ENCODE results near the gene CYP26B1.

Gene CYP26B1

GRCh38 chr2:72141032-72141645 is 6.5 kb downstream of the CYP26B1 start:
- no peak for DNase-seq (ENCODE audit: low read depth)

DNA sequence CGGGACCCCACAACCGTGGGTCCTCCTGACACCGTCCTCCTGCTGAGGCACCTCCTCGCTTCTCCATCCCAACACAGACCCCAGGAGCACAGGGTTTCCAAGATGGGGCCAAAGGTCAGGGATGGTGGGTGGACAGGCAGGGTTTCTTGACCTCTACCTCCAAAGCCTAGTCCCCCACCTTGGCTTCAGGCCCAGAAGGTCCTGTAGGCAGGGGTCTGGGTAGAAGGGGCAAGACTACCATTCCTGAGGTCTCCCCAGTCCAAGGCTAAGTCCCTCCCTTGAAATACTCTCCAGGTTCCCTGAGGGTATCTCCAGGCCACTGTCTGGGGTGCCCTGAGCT is 7.1 kb downstream of the CYP26B1 start:
- no peak for DNase-seq (ENCODE audit: low read depth)

DNA sequence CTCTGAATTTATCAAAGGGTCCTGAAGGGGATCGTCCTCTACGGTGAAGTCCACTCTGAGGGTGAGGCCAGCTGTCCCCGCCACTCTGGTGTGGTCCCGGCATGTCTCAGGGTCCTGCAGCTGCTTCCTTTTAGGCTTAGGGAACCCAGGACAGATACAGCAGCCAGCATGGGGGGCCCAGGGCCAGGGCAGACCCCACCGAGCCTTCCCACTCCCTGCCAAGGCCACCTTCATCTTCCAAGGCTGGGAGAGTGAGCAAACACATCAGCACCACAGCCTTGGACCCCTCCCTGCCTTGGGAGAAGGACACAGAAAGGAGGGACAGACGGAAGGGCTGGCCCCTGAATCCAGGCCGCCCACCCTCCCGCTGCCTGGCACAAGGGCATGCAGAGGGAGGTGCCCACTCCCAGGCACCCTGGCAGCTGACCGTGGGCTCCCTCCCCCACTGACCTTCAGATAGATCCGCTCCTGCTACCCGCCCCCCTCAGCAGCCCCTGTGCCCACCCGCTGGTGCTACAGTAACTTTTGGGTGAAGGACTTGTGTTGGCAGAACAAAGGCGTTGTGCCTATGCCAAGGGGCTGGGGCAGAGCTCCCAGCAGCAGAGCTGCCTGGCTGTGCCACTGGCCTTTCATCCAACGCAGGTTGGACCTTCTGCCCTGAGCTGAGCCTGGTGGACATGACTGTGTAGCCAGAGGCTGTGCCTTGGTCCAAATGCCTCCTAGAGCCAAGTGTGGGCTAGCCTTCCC is 7.6 kb downstream of the CYP26B1 start:
- no peak for DNase-seq (ENCODE audit: low read depth)

DNA sequence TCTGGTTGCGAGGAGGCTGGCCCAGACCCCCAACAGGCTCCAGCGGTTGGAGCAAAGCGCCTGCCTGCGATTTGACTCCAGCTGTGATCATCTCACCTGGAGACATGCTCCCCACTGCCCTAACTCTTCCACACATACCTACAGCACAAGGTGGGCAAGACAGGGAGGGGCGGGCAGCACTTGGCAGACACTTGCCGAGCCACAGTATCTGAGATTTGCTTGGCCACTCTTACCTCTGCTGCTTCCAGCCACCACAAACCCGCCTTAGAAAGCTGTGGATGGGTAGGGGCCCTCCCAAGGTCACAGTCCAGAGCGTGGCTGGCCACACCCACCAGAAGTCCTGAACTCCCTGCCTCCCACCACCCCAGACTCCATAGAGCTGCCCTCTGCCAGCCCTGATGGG is 8.2 kb downstream of the CYP26B1 start:
- no peak for DNase-seq (ENCODE audit: low read depth)

- DNase-seq (ENCODE audit: low read depth) = no peak
Observed at GRCh38 chr2:72138921-72139381, 8.7 kb downstream of the CYP26B1 start.

- no peak for DNase-seq (ENCODE audit: low read depth)
Observed at GRCh38 chr2:72138011-72138881, 9.4 kb downstream of the CYP26B1 start.

- no peak for DNase-seq (ENCODE audit: low read depth)
Observed at GRCh38 chr2:72137498-72138010, 10.1 kb downstream of the CYP26B1 start.

GRCh38 chr2:72136933-72137497 is 10.6 kb downstream of the CYP26B1 start:
- no peak for DNase-seq (ENCODE audit: low read depth)

DNA sequence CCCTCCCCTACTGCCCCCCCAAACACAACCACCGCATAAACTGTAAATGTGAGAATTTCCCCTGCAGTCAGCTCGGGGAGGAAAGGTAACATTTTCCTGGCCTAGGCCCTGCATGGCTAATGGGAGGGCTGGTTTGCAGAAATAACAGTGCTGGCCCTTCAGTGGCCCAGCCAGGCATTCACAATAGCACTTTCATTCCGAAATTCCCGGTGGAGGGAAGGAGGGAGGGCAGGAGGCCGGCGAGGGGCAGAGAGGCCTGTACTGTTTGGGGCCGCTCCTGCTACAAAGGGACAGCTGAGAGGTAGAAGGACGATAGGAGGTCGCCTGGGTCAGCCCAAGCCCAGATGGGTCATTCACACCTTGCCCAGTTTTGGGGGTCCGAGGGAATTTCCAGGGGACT is 11.3 kb downstream of the CYP26B1 start:
- no peak for DNase-seq (ENCODE audit: low read depth)

DNA sequence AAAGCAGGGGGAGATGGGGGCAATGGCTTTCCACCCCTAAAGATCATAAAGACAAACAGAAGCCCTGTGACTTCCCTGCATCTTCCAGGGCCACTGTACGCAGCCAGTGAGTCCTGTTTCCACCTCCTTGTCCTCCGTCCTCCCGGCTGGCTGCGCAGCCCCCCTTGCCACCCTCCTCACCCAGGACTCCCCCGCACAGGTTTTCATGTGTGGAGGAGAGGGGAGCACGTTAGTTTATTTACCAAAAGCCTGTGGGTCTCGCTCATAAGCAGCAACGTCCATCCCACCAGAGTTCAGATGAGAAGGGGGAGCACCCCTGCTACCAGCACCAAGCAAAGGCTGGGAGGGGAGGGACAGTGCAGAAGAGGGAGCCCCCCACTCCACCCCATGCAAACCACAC is 11.7 kb downstream of the CYP26B1 start:
- no peak for DNase-seq (ENCODE audit: low read depth)

DNA sequence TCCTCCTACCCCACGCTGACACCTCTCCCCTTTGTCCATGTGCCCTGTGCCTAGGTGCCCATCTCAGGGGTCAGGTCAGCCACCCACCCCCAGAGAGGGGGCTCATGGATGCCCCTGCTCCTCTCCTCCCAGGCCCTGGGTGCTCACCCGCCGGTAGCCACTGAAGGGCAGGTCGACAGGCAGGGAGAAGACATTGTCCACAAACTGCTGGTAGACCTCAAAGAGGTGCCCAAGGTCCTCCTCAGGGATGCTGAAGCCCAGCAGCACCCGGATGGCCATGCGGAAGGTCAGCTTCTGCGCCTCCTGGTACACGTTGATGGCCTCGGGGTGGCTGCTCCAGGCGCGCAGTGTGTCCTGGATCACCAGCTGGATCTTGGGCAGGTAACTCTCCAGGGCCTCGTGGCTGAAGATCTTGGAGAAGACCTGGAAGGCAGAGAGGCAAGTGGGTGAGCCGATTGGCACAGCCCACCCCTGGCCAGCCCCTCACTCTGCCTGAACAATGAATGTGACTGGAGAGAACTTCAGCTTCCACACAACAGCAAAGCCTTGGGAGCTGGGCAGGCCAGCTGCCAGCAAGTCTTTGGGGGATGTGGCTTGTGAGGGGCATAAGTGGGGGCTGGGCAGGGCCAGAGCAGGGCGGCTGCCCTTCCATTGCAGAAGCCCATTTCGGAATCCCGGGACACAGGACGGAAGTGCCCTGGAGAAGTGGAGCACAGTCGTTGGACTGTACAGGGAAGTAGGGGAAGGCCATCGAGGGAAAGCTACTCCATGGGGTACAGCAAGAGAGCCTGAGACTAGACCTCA is 12.5 kb downstream of the CYP26B1 start:
- no peak for DNase-seq (ENCODE audit: low read depth)

GRCh38 chr2:72134408-72134996 is 13.2 kb downstream of the CYP26B1 start:
- no peak for DNase-seq (ENCODE audit: low read depth)

DNA sequence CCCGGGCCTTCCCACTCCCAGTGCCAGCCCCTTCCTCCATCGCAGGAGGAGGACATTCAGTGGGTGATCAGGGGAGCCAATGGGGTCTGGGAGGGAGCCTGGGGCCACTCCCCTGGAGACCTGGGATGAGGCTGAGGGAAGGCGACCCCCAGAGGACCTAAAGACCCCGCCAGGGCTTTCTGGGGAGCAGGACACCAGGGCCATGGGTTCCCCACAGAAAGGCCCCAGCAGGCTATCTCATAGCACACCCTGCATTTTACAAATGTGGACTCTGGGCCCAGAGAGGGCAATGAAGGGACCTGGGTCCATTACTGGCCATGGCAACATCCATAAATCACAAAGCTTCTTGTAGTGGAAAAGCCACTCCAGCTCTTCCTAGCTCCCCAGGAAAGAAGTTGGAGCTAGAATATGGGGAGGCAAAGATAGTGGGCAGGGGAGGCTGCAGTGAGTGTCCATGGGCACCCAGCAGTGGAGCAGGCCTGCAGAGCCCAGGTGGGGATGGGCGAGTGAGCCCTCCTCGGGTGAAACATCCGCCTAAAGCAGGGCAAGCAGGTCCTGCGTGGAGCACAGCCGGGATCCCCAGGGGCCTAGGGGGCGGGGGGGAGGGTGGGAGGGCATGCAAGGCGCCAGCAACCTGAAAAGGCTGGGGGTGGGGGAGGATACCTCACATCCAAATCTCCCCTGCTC is 13.8 kb downstream of the CYP26B1 start:
- no peak for DNase-seq (ENCODE audit: low read depth)

- no peak for DNase-seq (ENCODE audit: low read depth)
Observed at GRCh38 chr2:72132981-72133720, 14.5 kb downstream of the CYP26B1 start.

DNA sequence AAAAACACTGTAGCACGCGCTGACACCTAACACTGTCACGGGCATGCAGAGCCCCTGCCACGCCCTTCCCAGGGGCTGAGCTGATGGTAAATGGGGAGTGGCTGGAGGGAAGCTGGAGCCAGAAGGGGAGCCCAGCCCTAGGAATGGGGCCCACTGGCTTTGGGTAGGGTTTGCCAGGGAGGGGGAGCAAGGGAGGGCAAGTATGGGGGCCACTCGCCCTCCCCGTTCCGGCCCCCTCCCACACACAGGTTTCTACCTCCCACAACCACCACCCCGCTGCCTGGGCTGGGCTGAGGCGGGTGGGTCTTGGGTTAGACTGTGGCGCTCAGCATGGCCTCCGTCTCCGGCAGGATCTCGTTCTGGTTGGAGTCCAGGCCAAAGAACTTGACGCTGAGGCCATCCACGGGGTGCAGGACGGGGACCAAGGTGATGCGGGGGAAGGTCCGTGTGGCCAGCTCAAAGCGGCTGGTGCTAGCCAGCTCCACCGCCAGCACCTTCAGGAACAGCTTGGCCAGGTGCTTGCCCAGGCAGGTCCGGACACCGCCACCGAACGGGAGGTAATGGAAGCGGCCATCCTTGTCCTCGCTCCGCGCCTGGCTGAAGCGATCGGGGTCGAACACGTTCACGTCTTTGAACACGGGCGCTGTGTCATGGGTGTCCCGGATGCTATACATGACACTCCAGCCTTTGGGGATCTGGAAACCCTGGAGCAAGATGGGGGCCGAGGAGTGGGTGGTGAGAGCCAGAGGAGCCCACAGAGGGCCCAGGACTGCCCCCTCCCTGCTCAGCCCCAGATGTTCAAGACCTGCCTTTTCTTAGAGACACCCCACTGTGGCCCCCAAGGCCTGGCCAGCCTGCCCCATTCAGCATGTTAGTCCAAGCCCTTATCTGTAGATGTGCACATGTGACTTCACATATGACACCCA is 15.5 kb downstream of the CYP26B1 start:
- no peak for DNase-seq (ENCODE audit: low read depth)

GRCh38 chr2:72131371-72131891 is 16.2 kb downstream of the CYP26B1 start:
- no peak for DNase-seq (ENCODE audit: low read depth)

DNA sequence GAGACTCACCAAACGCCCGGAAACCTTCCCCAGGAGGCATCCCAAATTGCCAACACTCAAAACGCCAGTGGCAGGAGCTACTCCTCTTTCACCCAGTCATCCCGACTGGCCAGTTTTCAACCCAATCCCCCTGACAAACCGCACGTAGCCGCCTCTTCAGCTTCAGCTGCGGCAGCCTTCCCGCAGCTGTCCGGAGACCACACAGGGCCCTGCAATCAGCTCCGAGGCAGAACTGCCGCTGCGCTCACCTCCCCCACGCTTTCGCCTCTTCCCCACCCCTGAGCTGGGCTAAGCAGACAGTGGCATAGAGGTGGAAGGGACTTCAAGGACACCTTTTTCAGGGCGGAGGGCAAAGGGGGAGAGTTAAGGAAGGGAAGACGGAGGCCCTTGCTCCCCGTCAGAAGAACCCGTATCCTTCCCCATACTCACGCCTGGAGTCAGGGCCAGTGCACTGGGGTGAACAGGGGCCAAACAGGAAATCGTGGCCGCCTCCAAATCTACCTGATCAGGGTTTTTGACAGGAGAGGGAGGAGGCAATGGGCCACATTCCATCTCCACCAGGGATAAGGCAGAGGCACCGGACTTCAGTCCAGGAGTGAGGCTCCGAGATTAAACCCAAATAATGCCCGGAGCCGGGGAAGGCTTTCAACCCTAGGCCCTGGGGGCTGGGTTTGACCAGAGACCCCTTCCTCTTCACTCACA is 16.9 kb downstream of the CYP26B1 start:
- no peak for DNase-seq (ENCODE audit: low read depth)
